ENCODE measurements around the gene EXOC3. TPM values are rescaled to one million over a fixed set of nuclear protein-coding genes. Genes with fewer than 3 reads are reported as not detected.

EXOC3 gene
- total RNA-seq, 1 donor from 2014 or later: 59.5 TPM

GRCh38 chr5:510521-510920 is 67.5 kb downstream of the EXOC3 start:
- no peak for TF ChIP-seq CTCF (IDR thresholded peaks at IDR 0.05)
- Histone ChIP-seq H3K36me3 (no peaks in the 10 kb centered on the region), H3K4me3 (no peak overlapping the region), H3K27me3 (peaks cover 26% of the 10 kb centered on the region), H3K27ac (no peak overlapping the region), H3K4me1 (no peaks in the 10 kb centered on the region), H3K9me3 (no peaks in the 10 kb centered on the region)
- intact Hi-C loops (cut with DNase I): no loop called here
- ATAC-seq (no peak), DNase-seq (no peak)

GRCh38 chr5:511476-511875 is 68.5 kb downstream of the EXOC3 start:
- Histone ChIP-seq H3K4me1 (no peaks in the 10 kb centered on the region), H3K36me3 (no peaks in the 10 kb centered on the region), H3K4me3 (no peak overlapping the region), H3K27me3 (peaks cover 23% of the 10 kb centered on the region), H3K27ac (no peak overlapping the region), H3K9me3 (no peaks in the 10 kb centered on the region)
- ATAC-seq (no peak), DNase-seq (no peak)
- intact Hi-C loops (cut with DNase I): no loop called here
- no peak for TF ChIP-seq CTCF (IDR thresholded peaks at IDR 0.05)

GRCh38 chr5:513216-514100 is 70.5 kb downstream of the EXOC3 start:
- H3K27me3 ChIP-seq: peaks cover 36% of the 10 kb centered on the region
- DNase-seq (no peak), ATAC-seq (no peak)

GRCh38 chr5:514101-514485 is 71.1 kb downstream of the EXOC3 start:
- Histone ChIP-seq H3K27ac (no peak overlapping the region), H3K27me3 (peaks cover 41% of the 10 kb centered on the region), H3K9me3 (no peaks in the 10 kb centered on the region), H3K36me3 (no peaks in the 10 kb centered on the region), H3K4me1 (no peaks in the 10 kb centered on the region), H3K4me3 (no peak overlapping the region)
- no peak for TF ChIP-seq CTCF (IDR thresholded peaks at IDR 0.05)
- intact Hi-C loops (cut with DNase I): no loop called here
- no peak for DNase-seq
- no peak for ATAC-seq

More at GRCh38 chr5:513216-514100, 70.5 kb downstream of the EXOC3 start:
- Histone ChIP-seq H3K4me3 (no peak overlapping the region), H3K9me3 (no peaks in the 10 kb centered on the region), H3K27ac (no peak overlapping the region), H3K4me1 (no peaks in the 10 kb centered on the region), H3K36me3 (no peaks in the 10 kb centered on the region)
- no peak for TF ChIP-seq CTCF (IDR thresholded peaks at IDR 0.05)
- intact Hi-C loops (cut with DNase I): no loop called here

- no peak overlapping the region for H3K4me3 ChIP-seq
- no peak for ATAC-seq
- DNase-seq: no peak
- no peaks in the 10 kb centered on the region for H3K9me3 ChIP-seq
- H3K27me3 ChIP-seq: peaks cover 47% of the 10 kb centered on the region
- no peak overlapping the region for H3K27ac ChIP-seq
- H3K36me3 ChIP-seq: no peaks in the 10 kb centered on the region
- TF ChIP-seq CTCF (IDR thresholded peaks at IDR 0.05): no peak
- H3K4me1 ChIP-seq: no peaks in the 10 kb centered on the region
- intact Hi-C loops (cut with DNase I): no loop called here
Measured at GRCh38 chr5:514673-515072, 71.7 kb downstream of the EXOC3 start.

All from upper lobe of right lung (tissue), 1 donor.